Parathyroid adenoma (tissue), 2 donors: Measurements from ENCODE around the gene GRIA4.

Experiments
- H2AFZ ChIP-seq: fragments of 300-600 bp; sonication (generic); one replicate; pipeline ENCODE4 v1.7.0; 2017; ENCODE audit warnings: antibody characterized with exemption, mild to moderate bottlenecking
- H3K27ac ChIP-seq: fragments of 300-600 bp; sonication (generic); one replicate; pipeline ENCODE4 v1.7.0; 2017
- H3K27me3 ChIP-seq: fragments of 300-600 bp; sonication (generic); one replicate; pipeline ENCODE4 v1.7.0; 2017; ENCODE audit warnings: low read length; ENCODE audit not compliant: control insufficient read depth, insufficient read depth
- H3K36me3 ChIP-seq: fragments of 300-600 bp; sonication (generic); one replicate; pipeline ENCODE4 v1.7.0; 2017; ENCODE audit warnings: low read length; ENCODE audit not compliant: control insufficient read depth, insufficient read depth
- H3K4me1 ChIP-seq: fragments of 300-600 bp; sonication (generic); one replicate; pipeline ENCODE4 v1.7.0; 2017; ENCODE audit warnings: control low read depth
- H3K4me2 ChIP-seq: fragments of 300-600 bp; sonication (generic); one replicate; pipeline ENCODE4 v1.7.0; 2017; ENCODE audit warnings: low read length
- H3K4me3 ChIP-seq: fragments of 300-600 bp; sonication (generic); one replicate; pipeline ENCODE4 v1.7.0; 2017; ENCODE audit warnings: low read depth, low read length
- H3K79me2 ChIP-seq: fragments of 300-600 bp; sonication (generic); one replicate; pipeline ENCODE4 v1.7.0; 2017; ENCODE audit warnings: control low read depth
- H3K9ac ChIP-seq: fragments of 300-600 bp; sonication (generic); one replicate; pipeline ENCODE4 v1.7.0; 2017; ENCODE audit warnings: mild to moderate bottlenecking
- H3K9me3 ChIP-seq: fragments of 300-600 bp; sonication (generic); one replicate; pipeline ENCODE4 v1.7.0; 2017; ENCODE audit warnings: low read length; ENCODE audit not compliant: control insufficient read depth
- CTCF ChIP-seq: fragments of 300-600 bp; sonication (generic); IDR thresholded peaks from one replicate; pipeline ENCODE4 v1.7.0; 2017; ENCODE audit warnings: antibody characterized with exemption, mild to moderate bottlenecking
- donor health status: primary hyperparathyroidism.

Gene GRIA4

GRCh38 chr11:105918039-105918438 lies 308.2 kb downstream of the GRIA4 start:
- H3K36me3 ChIP-seq = no peaks in the 10 kb centered on the region
- TF ChIP-seq CTCF = no peak
- no peak overlapping the region for H3K4me2 ChIP-seq
- H3K9me3 ChIP-seq = no peaks in the 10 kb centered on the region
- H3K4me1 ChIP-seq = no peaks in the 10 kb centered on the region
- no peaks in the 10 kb centered on the region for H3K27me3 ChIP-seq
- H3K4me3 ChIP-seq = no peak overlapping the region
- H2AFZ ChIP-seq = no peak overlapping the region
- no peak overlapping the region for H3K27ac ChIP-seq
- no peak overlapping the region for H3K9ac ChIP-seq
- H3K79me2 ChIP-seq = no peaks in the 10 kb centered on the region

DNA sequence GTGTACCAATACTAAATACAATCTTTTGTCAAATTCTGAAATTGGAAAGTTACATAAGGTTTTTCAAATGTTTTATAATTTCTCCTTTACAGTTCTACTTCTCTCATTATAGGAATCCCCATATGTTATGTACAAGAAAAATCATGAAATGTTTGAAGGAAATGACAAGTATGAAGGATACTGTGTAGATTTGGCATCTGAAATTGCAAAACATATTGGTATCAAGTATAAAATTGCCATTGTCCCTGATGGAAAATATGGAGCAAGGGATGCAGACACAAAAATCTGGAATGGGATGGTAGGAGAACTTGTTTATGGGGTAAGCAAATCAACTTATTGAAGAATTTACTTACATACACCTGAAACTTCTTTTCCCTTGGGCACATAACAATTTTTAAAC lies 308.7 kb downstream of the GRIA4 start:
- Histone ChIP-seq H3K27ac (no peak overlapping the region), H3K9me3 (no peaks in the 10 kb centered on the region), H3K4me3 (no peak overlapping the region), H3K27me3 (no peaks in the 10 kb centered on the region), H3K36me3 (no peaks in the 10 kb centered on the region), H3K4me1 (no peaks in the 10 kb centered on the region), H3K4me2 (no peak overlapping the region), H3K79me2 (no peaks in the 10 kb centered on the region), H3K9ac (no peak overlapping the region), H2AFZ (no peak overlapping the region)
- no peak for TF ChIP-seq CTCF

DNA sequence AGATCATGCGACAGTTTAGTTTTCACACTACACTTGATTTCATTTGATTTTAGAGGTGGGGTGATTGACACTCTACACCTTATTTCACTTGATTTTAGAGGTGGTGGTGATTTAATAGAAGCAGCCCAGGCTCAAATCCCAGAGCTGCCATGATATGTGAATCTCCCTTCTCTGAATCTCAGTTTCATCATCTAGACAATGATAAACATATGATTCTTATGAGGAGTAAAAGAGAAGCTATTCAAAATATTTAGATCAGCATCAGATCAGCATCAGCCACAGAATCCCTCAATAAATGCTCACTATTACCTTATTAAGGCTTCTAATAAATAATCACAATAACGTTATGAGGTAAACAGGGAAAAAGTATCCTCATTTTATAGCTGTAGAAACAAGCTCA lies 313.4 kb downstream of the GRIA4 start:
- Histone ChIP-seq H3K9me3 (no peaks in the 10 kb centered on the region), H3K4me2 (no peak overlapping the region), H3K27me3 (no peaks in the 10 kb centered on the region), H3K9ac (no peak overlapping the region), H2AFZ (no peak overlapping the region), H3K4me1 (no peaks in the 10 kb centered on the region), H3K27ac (no peak overlapping the region), H3K4me3 (no peak overlapping the region), H3K36me3 (no peaks in the 10 kb centered on the region), H3K79me2 (no peaks in the 10 kb centered on the region)
- TF ChIP-seq CTCF = no peak

DNA sequence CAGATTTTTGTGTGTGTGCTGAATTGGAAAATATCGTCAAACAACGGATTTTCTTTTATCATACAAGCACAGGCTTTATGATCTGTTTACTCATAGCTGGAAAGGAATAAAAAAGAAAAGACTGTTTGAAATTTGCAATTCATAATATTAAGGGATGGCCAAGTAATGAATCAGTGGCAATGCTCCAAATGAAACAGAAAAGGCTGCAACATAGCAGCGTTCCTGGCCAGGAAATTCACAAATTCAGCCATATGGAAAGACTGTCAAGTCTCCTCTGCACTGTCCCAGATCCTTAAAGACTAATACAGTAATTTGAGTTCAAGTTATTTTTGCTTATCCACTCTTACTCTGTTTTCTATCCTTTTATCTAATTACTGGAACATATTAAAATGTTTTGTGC lies 313.9 kb downstream of the GRIA4 start:
- H3K27ac ChIP-seq = no peak overlapping the region

More for the DNA sequence above, 313.9 kb downstream of the GRIA4 start:
- H3K9ac ChIP-seq = no peak overlapping the region
- TF ChIP-seq CTCF = no peak
- no peaks in the 10 kb centered on the region for H3K36me3 ChIP-seq
- H3K4me1 ChIP-seq = no peaks in the 10 kb centered on the region
- no peak overlapping the region for H3K4me3 ChIP-seq
- H3K79me2 ChIP-seq = no peaks in the 10 kb centered on the region
- H2AFZ ChIP-seq = no peak overlapping the region
- no peaks in the 10 kb centered on the region for H3K27me3 ChIP-seq
- H3K9me3 ChIP-seq = no peaks in the 10 kb centered on the region
- H3K4me2 ChIP-seq = no peak overlapping the region
